Measurements from ENCODE around the gene ELP1.

- TF ChIP-seq ZNF580 (tag by site-specific recombination; IDR thresholded peaks at IDR 0.05) (no peak), GFI1B (tag by site-specific recombination; IDR thresholded peaks at IDR 0.05) (no peak), ZNF76 (tag by site-specific recombination; IDR thresholded peaks at IDR 0.05; ENCODE audit: borderline replicate concordance, low read depth) (no peak), ZNF549 (tag by site-specific recombination; IDR thresholded peaks at IDR 0.05) (no peak), ZBTB8A (tag by site-specific recombination; IDR thresholded peaks at IDR 0.05) (no peak)
- TF ChIP-seq, protein P1, sequence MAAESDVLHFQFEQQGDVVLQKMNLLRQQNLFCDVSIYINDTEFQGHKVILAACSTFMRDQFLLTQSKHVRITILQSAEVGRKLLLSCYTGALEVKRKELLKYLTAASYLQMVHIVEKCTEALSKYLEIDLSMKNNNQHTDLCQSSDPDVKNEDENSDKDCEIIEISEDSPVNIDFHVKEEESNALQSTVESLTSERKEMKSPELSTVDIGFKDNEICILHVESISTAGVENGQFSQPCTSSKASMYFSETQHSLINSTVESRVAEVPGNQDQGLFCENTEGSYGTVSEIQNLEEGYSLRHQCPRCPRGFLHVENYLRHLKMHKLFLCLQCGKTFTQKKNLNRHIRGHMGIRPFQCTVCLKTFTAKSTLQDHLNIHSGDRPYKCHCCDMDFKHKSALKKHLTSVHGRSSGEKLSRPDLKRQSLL (tag by site-specific recombination; IDR thresholded peaks at IDR 0.05) = no peak
- TF ChIP-seq, protein P2, sequence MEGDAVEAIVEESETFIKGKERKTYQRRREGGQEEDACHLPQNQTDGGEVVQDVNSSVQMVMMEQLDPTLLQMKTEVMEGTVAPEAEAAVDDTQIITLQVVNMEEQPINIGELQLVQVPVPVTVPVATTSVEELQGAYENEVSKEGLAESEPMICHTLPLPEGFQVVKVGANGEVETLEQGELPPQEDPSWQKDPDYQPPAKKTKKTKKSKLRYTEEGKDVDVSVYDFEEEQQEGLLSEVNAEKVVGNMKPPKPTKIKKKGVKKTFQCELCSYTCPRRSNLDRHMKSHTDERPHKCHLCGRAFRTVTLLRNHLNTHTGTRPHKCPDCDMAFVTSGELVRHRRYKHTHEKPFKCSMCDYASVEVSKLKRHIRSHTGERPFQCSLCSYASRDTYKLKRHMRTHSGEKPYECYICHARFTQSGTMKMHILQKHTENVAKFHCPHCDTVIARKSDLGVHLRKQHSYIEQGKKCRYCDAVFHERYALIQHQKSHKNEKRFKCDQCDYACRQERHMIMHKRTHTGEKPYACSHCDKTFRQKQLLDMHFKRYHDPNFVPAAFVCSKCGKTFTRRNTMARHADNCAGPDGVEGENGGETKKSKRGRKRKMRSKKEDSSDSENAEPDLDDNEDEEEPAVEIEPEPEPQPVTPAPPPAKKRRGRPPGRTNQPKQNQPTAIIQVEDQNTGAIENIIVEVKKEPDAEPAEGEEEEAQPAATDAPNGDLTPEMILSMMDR (tag by site-specific recombination; IDR thresholded peaks at IDR 0.05) = no peak
- TF ChIP-seq, protein P3, sequence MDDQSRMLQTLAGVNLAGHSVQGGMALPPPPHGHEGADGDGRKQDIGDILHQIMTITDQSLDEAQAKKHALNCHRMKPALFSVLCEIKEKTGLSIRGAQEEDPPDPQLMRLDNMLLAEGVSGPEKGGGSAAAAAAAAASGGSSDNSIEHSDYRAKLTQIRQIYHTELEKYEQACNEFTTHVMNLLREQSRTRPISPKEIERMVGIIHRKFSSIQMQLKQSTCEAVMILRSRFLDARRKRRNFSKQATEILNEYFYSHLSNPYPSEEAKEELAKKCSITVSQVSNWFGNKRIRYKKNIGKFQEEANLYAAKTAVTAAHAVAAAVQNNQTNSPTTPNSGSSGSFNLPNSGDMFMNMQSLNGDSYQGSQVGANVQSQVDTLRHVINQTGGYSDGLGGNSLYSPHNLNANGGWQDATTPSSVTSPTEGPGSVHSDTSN (CRISPR knock-in tag; IDR thresholded peaks at IDR 0.05) = no peak
- TF ChIP-seq, protein P4, sequence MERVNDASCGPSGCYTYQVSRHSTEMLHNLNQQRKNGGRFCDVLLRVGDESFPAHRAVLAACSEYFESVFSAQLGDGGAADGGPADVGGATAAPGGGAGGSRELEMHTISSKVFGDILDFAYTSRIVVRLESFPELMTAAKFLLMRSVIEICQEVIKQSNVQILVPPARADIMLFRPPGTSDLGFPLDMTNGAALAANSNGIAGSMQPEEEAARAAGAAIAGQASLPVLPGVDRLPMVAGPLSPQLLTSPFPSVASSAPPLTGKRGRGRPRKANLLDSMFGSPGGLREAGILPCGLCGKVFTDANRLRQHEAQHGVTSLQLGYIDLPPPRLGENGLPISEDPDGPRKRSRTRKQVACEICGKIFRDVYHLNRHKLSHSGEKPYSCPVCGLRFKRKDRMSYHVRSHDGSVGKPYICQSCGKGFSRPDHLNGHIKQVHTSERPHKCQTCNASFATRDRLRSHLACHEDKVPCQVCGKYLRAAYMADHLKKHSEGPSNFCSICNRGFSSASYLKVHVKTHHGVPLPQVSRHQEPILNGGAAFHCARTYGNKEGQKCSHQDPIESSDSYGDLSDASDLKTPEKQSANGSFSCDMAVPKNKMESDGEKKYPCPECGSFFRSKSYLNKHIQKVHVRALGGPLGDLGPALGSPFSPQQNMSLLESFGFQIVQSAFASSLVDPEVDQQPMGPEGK (tag by site-specific recombination; IDR thresholded peaks at IDR 0.05) = no peak
Measured at GRCh38 chr9:108960331-108960730, 26.4 kb upstream of the ELP1 start.

Data from HEK293 (cell line).